Measurements from ENCODE around the gene GDPGP1.

GRCh38 chr15:90294159-90294558, 60.1 kb downstream of the GDPGP1 start:
- no peak for TF ChIP-seq CTCF (IDR thresholded peaks at IDR 0.05)
- no peak for TF ChIP-seq EZH2 (IDR thresholded peaks at IDR 0.05; ENCODE audit: borderline replicate concordance, insufficient read depth, low read depth, low read length, poor library complexity, severe bottlenecking)
